AG10803 (cell line): ENCODE results near the gene KRT33A.
"Not testable (repeated sequence)": the region's sequence is repeated elsewhere in the genome, so short reads cannot be mapped to it uniquely, and the experiment has no call there.

Experiments
- DNase-seq: peaks from one replicate; pipeline ENCODE4 v3.0.0; 2010; ENCODE audit warnings: low read depth
- H3K4me3 ChIP-seq: 2 replicates; pipeline ENCODE4 v1.5.1; 2011; ENCODE audit warnings: mild to moderate bottlenecking, low read length, control low read depth
- CTCF ChIP-seq: conservative IDR thresholded peaks from 2 replicates; pipeline ENCODE4 v1.5.1; 2011; ENCODE audit warnings: mild to moderate bottlenecking, low read length, control low read depth, inconsistent platforms

KRT33A gene

GRCh38 chr17:41354536-41354935, 3.9 kb upstream of the KRT33A start:
- DNase-seq, result no peak
- no peak for TF ChIP-seq CTCF
- no peak overlapping the region for H3K4me3 ChIP-seq

GRCh38 chr17:41352597-41353366, 2.2 kb upstream of the KRT33A start:
- H3K4me3 ChIP-seq, result no peak overlapping the region
- DNase-seq, result no peak
- TF ChIP-seq CTCF, result no peak

- no peak for TF ChIP-seq CTCF
- no peak overlapping the region for H3K4me3 ChIP-seq
Measured at GRCh38 chr17:41351177-41351576, 549 bp upstream of the KRT33A start.

GRCh38 chr17:41347869-41348760, 2.5 kb downstream of the KRT33A start:
- H3K4me3 ChIP-seq, result no peak overlapping the region
- DNase-seq, result no peak
- no peak for TF ChIP-seq CTCF

More at GRCh38 chr17:41351177-41351576, 549 bp upstream of the KRT33A start:
- DNase-seq, result no peak

GRCh38 chr17:41346421-41346820, 4.2 kb downstream of the KRT33A start:
- H3K4me3 ChIP-seq, DNase-seq: not testable (repeated sequence)

- no peak for TF ChIP-seq CTCF
- DNase-seq, result no peak
- H3K4me3 ChIP-seq, result no peak overlapping the region
Measured at GRCh38 chr17:41345992-41346391, 4.6 kb downstream of the KRT33A start.

- no peak for DNase-seq
- no peak for TF ChIP-seq CTCF
- no peak overlapping the region for H3K4me3 ChIP-seq
Measured at GRCh38 chr17:41343029-41343428, 7.6 kb downstream of the KRT33A start.
